Keratinocyte (primary cell): ENCODE data around the gene CPEB4.

Experiments used
- EZH2 ChIP-seq: IDR thresholded peaks from one replicate; pipeline ENCODE4 v1.6.1; 2012; ENCODE audit warnings: inconsistent platforms, mild to moderate bottlenecking, low read length, moderate library complexity
- TF ChIP-seq, protein P1 (sequence below), 3 experiments: IDR thresholded peaks in 1 of 3; conservative IDR thresholded peaks in 1 of 3; optimal IDR thresholded peaks in 1 of 3; 2 replicates in 2 of 3; 3 replicates in 1 of 3; pipeline versions ENCODE3 to v1.5.1; 2011; ENCODE audit warnings: low read length in 3 of 3, mild to moderate bottlenecking in 3 of 3, moderate library complexity in 2 of 3, control low read depth in 1 of 3, inconsistent platforms in 1 of 3; ENCODE audit not compliant: insufficient read depth in 2 of 3; ENCODE audit errors: extremely low read depth in 1 of 3

GRCh38 chr5:174000076-174000475 lies 111.9 kb downstream of the CPEB4 start:
- TF ChIP-seq, protein P1, sequence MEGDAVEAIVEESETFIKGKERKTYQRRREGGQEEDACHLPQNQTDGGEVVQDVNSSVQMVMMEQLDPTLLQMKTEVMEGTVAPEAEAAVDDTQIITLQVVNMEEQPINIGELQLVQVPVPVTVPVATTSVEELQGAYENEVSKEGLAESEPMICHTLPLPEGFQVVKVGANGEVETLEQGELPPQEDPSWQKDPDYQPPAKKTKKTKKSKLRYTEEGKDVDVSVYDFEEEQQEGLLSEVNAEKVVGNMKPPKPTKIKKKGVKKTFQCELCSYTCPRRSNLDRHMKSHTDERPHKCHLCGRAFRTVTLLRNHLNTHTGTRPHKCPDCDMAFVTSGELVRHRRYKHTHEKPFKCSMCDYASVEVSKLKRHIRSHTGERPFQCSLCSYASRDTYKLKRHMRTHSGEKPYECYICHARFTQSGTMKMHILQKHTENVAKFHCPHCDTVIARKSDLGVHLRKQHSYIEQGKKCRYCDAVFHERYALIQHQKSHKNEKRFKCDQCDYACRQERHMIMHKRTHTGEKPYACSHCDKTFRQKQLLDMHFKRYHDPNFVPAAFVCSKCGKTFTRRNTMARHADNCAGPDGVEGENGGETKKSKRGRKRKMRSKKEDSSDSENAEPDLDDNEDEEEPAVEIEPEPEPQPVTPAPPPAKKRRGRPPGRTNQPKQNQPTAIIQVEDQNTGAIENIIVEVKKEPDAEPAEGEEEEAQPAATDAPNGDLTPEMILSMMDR (optimal IDR thresholded peaks at IDR 0.05 in 1 of 3, IDR thresholded peaks at IDR 0.05 in 1 of 3, conservative IDR thresholded peaks at IDR 0.05 in 1 of 3; ENCODE audit: extremely low read depth in 1 of 3, insufficient read depth in 2 of 3, low read length in 3 of 3), result no peak
- no peak for TF ChIP-seq EZH2
